Measurements from ENCODE around the gene RNF44. TPM values are rescaled to one million over a fixed set of nuclear protein-coding genes. Genes with fewer than 3 reads are reported as not detected.

Gene RNF44
- total and polyA plus RNA-seq, 2 donors (not counting 3 experiments of a cell fraction or from before 2014, with no cell fraction given) = 19.8 to 50.2 TPM

DNA sequence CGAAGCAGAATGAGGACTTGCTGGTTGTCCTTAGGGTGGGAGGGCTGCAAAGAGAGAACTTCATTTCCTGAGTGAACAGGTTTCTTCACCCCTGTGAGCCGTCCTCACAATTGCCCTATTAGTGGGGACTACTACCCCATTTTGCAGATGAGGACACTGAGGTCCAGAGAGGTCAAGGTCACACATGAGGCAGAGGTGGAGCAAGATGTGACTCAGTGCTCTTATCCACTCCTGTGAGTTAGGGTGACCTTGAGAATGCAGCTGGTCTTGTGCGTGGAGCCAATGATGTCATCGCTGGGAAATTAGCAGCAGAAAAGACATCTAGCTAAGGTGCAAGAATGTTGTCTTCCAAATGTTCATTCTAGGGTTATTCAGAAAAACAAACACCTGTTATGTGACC lies 45.9 kb upstream of the RNF44 start:
- Histone ChIP-seq H3K4me2 (ENCODE audit: insufficient read depth, low read length) (no peak overlapping the region), H4K20me1 (replicated peaks; ENCODE audit: control insufficient read depth, extremely low read depth, insufficient read depth, low read length) (no peaks in the 10 kb centered on the region), H3K9me3 (replicated peaks; ENCODE audit: control insufficient read depth, insufficient read depth, low read length) (no peaks in the 10 kb centered on the region), H3K9ac (replicated peaks; ENCODE audit: extremely low read depth, insufficient read depth, low read length) (no peak overlapping the region), H3K9me1 (replicated peaks; ENCODE audit: control insufficient read depth, extremely low read depth, insufficient read depth, low read length) (no peaks in the 10 kb centered on the region), H3K27me3 (ENCODE audit: control insufficient read depth in 2 of 2, insufficient read depth in 2 of 2, low read length in 2 of 2) (no peaks in the 10 kb centered on the region), H3K4me3 (replicated peaks in 1 of 3; ENCODE audit: insufficient read depth in 1 of 3, low read depth in 1 of 3, low read length in 3 of 3) (no peak overlapping the region), H3K36me3 (ENCODE audit: control insufficient read depth in 2 of 2, extremely low read depth in 1 of 2, insufficient read depth in 2 of 2, low read length in 2 of 2) (no peaks in the 10 kb centered on the region), H3K27ac (ENCODE audit: insufficient read depth, low read depth, low read length) (no peak overlapping the region), H2AFZ (ENCODE audit: low read depth, low read length) (no peak overlapping the region), H3K4me1 (ENCODE audit: control insufficient read depth, extremely low read depth, insufficient read depth, low read length) (no peaks in the 10 kb centered on the region), H3K79me2 (ENCODE audit: control insufficient read depth, insufficient read depth, low read length) (no peaks in the 10 kb centered on the region)
- dilution Hi-C loops (cut with MboI; ENCODE audit: extremely low pct_ligation_motif_present, low sequenced_read_pairs) = no loop called here
- no peak for FAIRE-seq
- DNase-seq (ENCODE audit: low read depth, low spot score) = no peak
- BruUV-seq (replicated peaks) = no TSS peak
- intact Hi-C loops (cut with micrococcal nuclease) = no loop called here
- POLR2A ChIA-PET = no interaction called here
- CTCF ChIA-PET = interaction anchor here (0.9 to 1.1 kb wide), 2 partner anchors 12 to 47 kb away, joined by 3 read pairs; partner anchors contain the start of gene SNCB
- TF ChIP-seq POLR2AphosphoS5 (IDR thresholded peaks at IDR 0.05; ENCODE audit: insufficient read depth, low read depth, low read length) (no peak), JUN (IDR thresholded peaks at IDR 0.05; ENCODE audit: borderline replicate concordance, insufficient read depth, insufficient read length, low read depth) (no peak), POLR2A (IDR thresholded peaks at IDR 0.05; ENCODE audit: low read depth, low read length) (no peak), FOS (IDR thresholded peaks at IDR 0.05; ENCODE audit: borderline replicate concordance, insufficient read depth, low read length) (no peak), GATA2 (IDR thresholded peaks at IDR 0.05; ENCODE audit: insufficient read depth, insufficient read length, low read depth, low read length) (no peak), EZH2 (IDR thresholded peaks at IDR 0.05; ENCODE audit: borderline replicate concordance, low read depth, low read length, severe bottlenecking) (no peak), CTCF (IDR thresholded peaks at IDR 0.05; ENCODE audit: extremely low read depth in 1 of 2, insufficient read depth in 1 of 2, low read depth in 1 of 2, low read length in 2 of 2) (no peak), MYC (IDR thresholded peaks at IDR 0.05; ENCODE audit: low read depth, low read length) (no peak)
- TF ChIP-seq, protein P1, sequence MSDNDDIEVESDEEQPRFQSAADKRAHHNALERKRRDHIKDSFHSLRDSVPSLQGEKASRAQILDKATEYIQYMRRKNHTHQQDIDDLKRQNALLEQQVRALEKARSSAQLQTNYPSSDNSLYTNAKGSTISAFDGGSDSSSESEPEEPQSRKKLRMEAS (IDR thresholded peaks at IDR 0.05; ENCODE audit: insufficient read depth, insufficient read length) = no peak
